Measurements from ENCODE around the gene CALN1. TPM values are rescaled to one million over a fixed set of nuclear protein-coding genes. Genes with fewer than 3 reads are reported as not detected.

Gene CALN1
- total RNA-seq, 1 donor from 2014 or later = 0.45 TPM

DNA sequence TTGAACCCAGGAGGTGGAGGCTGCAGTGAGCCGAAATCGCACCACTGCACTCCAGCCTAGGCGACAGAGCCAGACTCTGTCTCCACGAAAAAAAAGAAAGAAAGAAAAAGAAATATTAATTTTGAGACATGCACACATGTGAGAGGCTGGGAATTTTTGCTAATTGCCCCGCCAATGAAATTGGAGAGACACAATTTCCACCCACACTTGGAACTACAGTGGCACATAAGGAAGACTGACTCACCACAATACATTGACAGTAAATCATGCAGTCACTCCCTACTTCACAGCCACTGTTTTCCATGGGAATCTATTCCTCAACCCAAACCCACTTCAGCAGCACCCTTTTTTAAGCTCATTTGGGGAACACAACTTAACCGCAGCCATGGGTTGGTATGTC, 139.7 kb downstream of the CALN1 start:
- no peak for DNase-seq (ENCODE audit: low spot score)

DNA sequence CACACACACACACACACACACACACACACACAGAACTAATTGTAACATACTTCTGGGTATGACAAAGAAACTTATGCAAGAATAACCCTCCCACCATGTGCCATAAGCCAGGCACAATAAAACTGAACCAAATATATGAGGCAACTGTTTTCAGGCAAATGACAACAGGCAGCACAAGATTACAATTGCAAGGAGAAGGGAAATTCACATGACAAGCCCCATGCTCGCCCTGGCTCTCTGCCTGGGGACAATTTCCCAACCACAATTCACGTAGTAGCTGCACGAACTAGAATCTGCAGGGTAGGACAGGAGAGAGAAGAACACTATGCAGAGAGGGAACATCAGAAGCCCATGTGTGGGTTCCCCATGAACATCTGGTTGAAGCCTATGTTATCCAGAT, 143.3 kb downstream of the CALN1 start:
- DNase-seq (ENCODE audit: low spot score) (no peak), ATAC-seq (no peak)

More for the DNA sequence above, 139.7 kb downstream of the CALN1 start:
- ATAC-seq = no peak

DNA sequence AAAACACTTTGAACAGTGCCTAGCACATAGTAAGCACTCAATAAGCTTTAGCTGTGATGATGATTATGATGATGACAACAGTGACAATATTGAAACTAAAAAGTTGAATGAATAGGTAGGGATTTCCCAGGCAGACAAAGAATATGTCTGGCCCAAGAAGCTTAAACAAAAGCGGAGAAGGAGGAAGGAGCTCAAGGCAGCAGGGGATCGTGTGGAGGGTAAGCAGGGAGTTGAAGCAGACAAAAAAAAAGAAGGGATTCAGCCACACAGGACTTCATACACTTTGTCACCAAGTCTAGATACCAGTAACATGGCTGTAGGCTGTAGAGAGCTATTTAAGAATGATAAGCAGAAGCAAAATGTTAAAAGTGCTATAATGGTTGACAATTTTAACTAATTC, 144.0 kb downstream of the CALN1 start:
- DNase-seq (ENCODE audit: low spot score) (no peak), ATAC-seq (no peak)

DNA sequence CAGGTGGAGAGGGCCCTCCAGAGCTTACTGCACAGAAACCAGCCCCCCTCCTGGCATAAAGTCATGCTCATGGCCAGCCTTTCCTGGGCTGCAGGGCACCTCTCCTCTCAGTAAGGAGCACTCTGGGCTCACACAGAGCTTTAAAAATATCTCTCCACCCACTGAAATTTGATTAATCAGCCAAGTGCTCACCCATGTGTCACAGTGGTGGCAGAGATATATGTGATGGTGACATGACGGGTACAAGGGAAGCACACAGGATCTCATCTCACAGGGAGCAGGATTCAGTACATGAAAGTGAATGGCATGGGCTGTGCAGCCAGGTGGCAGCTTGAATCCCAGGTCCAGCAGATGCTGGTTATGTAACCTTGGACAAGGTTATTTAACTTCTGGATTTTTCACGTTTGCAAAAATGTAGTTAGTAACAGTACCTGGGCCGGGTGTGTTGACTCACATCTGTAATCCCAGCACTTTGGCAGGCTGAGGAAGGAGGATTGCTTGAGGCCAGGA, 144.8 kb downstream of the CALN1 start:
- ATAC-seq = no peak

DNA sequence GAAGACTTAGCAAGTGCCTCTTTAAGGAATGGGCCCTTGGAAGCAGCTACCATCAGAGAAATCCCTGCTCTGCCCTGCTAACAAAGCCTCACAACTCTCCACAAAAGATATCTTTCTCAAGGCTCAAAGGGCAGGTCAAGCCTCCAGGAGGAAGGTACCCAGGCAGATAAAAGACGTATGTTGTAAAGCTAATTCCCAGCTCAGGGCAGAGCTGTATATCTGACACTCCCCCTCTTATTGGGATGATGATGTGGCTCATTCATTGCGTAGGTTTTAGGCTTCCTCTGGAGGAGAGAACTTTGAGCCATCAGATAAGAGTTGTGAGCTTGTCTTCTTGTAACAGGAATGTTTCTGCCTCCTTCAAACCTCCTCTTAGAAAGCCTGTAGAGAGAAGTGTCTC, 145.4 kb downstream of the CALN1 start:
- DNase-seq (ENCODE audit: low spot score) = no peak
- no peak for ATAC-seq

More for the DNA sequence above, 144.8 kb downstream of the CALN1 start:
- DNase-seq (ENCODE audit: low spot score) = no peak

DNA sequence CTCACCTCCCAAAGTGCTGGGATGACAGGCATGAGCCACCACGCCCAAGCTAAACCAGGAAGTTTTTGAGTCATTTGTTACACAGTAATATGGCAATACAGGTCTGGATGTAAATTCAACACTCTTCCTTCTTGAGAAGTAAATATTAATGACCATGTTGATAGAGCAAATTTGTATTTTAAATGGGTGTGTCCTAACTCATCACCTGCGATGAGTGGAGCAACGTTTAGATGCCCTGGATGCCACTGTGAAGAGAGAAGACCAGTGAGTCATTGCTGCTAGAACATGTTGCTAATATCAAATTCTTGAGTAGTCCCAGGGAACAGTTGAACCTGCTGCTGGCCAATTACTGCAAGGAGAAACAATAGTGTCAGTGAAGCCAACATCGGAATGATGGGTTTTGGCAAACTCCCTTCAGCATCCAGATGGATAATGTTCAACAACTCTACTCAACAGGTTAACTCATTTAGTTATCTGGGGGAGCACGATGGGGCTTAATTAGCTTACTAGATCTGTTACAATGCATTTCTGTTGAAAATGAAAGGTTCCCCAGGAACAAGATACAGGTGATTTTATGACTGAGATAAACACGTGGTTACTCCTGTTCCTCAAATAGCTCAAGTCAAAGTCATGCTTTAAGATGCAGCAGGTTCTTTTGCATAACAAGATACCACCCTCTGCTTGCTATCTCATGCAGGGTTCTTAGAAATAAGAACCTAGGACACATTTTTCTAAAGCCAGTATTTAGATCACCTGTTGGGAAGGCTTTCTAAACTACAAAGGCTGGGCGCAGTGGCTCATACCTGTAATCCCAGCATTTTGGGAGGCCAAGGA, 146.8 kb downstream of the CALN1 start:
- ATAC-seq (no peak), DNase-seq (ENCODE audit: low spot score) (no peak)

DNA sequence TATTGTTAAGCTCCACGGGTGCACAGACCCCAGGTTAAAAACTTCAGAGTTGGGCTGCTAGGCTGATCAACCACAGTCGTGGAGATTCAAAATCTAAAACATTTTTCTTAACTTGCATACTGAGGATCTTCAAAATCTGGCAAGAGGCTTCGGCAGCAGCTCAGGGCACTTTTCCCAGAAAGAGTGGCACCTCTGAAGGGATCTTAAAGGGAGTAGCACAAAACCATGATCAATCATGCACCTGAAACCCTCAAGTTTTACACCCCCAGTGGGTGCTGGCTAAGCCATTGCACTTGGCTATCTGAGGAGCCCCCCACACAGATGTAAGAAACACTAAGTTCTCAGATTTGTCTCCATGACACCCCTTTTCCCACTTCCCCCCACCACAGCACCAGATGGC, 151.7 kb downstream of the CALN1 start:
- ATAC-seq (no peak), DNase-seq (ENCODE audit: low spot score) (no peak)

DNA sequence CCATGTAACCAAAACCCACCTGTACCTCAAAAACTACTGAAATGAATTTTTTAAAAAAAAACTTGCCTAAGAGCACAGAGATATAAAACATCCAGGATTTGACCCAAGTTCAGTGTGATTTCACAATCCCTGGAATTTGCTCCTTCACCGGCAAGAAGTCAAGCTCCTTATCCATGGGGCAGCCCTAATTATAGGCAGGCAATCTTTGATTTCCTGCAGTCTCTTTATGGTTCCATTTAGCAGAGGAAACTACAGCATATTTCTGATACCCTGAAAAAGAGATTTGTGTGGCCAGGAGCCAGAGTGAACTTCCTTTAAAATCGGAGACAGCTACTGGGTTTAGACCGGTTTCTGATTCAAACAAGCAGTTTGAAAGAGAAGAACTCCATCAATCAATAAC, 154.1 kb downstream of the CALN1 start:
- DNase-seq (ENCODE audit: low spot score) (no peak), ATAC-seq (peak; percentile 44)

DNA sequence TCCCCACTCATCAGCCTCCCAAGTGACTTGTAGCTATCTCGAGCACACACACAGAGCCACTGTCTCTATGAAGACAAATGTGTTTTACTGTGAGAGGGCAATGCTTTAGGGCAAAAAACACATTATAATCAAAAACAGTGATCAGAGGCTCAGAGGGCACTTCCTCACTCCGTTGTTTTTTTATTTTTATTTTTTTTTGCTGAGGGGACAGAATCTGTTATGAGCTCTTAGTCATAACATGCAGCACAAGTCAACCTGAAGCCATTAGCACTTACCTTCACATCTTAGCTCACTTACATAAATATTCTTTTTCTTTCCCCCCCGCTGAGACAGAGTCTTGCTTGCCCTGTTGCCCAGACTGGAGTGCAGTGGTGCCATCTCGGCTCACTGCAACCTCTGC, 157.7 kb downstream of the CALN1 start:
- no peak for ATAC-seq
- DNase-seq (ENCODE audit: low spot score) = no peak

DNA sequence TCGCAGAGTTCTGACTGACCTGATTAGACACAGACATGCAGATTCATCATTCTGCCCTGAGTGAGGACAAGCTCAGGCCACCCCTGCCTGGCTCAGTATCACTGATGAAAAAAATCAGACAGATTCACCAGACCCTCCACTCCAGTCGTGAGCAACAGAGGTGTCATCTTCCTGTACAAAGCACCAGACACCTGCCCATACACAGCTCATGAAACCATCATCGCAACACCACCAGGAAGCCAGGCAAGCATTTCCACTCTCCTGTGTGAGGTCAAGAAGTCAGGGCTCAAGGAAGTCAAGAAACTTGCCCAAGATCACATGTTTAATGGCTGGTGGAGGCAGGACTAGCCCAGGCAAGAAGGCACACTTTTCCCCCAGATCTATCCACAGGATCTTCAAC, 163.0 kb downstream of the CALN1 start:
- ATAC-seq (no peak), DNase-seq (ENCODE audit: low spot score) (no peak)

DNA sequence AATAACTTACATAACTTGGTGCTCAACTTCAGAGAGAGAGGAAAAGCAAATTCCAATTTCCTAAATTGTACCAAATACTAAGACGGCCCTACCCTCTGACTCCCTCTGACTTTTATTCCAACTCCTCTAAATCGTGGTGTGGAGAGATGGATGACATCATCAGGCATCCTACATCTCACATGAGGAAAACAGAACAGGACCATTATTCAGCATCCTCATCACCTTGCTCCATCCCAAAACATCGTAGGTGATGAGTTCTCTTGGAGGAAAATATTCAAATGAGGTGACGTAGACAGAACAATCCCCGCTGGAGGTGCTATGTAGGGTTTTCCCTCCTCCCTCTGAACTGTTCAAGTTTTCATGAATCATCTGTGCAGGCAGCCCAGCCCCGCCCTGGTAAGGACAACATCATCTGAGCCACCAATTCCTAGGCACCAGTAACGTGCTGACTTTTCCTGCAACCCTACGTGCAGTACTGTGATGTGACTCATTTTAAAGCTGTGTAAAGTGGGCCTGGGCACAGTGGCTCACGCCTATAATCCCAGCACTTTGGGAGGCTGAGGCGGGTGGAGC, 167.2 kb downstream of the CALN1 start:
- no peak for ATAC-seq
- no peak for DNase-seq (ENCODE audit: low spot score)

DNA sequence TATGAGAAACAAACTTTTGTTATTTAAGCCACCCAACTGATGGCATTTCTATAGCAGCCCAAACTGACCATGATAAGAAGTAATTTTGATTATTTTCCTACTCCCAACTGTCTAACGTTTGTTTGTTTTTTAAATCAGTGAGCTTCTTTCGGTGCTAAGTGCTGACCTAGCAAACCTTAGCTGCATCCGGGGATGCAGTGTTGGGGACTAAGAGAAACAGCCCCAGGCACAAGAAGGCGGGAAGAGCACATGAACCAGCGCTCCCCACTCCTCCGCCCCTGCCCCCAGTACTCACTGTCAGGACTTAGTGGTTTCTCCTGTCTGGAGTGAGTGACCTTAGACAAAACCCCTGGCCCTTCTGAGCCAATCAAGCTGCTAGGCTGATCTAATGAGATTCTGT, 168.8 kb downstream of the CALN1 start:
- no peak for ATAC-seq
- DNase-seq (ENCODE audit: low spot score) = no peak

DNA sequence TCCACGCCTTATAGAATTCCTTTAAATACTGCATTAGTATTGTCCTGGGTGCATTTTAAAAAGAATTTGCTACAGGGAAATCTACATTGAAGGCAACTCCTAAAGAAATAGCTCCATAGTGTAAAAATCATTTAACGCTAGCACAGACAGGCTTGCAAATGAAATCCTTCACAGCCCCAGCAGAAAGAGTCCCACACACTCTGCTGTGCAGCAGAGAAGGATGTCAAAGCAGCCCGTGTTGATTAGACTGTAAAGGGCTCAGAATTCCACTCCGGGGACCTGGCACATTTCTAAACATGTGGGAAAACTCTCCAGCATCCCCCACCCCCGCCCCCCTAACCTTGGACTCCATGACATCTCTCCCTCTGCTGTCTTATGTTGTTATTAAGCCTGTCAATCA, 176.8 kb downstream of the CALN1 start:
- DNase-seq (ENCODE audit: low spot score) (no peak), ATAC-seq (no peak)

DNA sequence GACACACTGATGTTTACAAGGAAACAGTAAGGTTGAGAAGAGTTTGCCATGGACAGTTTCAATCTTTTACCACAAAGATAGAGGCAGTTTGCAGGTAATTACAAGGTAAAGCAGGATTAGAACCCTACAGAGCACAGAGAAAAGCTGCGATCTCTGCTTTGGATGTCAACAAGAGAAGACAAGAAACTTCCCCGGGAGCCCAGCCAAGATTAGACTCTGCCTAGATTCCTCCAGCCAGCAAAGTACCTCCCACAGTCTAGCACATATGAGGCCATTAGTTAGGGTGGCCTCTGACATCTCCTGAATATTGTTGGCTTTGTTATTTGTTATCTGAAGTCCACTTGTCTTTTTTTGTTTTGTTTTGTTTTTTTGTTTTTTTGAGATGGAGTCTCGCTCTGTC, 178.1 kb downstream of the CALN1 start:
- no peak for ATAC-seq

DNA sequence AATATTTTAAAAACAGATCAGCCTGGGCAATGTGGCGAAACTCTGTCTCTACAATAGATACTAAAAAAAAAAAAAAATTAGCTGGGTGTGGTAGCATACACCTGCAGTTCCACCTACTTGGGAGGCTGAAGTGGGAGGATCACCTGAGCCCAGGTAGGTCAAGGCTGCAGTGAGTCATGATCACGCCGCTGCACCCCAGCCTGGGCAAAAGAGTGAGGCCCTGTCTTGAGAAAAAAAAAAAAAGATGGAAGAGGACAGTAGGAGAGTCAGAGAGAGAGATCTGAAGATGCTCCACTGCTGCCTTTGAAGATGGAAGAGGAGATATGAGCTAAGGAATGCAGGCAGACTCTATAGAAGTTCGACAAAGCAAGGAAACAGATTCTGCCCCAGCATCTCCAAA, 181.9 kb downstream of the CALN1 start:
- DNase-seq (ENCODE audit: low spot score) (no peak), ATAC-seq (no peak)

More for the DNA sequence above, 178.1 kb downstream of the CALN1 start:
- no peak for DNase-seq (ENCODE audit: low spot score)

DNA sequence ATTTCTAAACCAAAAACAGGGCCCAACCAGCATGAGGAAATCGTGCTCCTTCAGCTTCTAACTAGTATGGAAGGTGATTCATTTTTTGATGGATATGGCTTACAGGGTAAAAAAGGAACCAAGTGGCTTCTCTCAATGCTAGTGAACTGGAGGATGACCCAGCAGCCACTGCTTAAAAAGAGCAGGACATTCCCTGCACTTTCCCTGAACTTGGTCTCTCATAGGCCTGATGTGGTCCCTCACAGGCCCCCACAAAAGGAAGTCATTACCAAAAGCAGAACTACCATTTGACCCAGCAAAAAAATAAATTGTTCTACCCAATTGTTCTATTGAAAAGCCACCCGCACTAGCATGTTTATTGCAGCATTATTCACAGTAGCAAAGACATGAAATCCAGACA, 188.8 kb downstream of the CALN1 start:
- DNase-seq (ENCODE audit: low spot score) = no peak
- ATAC-seq = no peak

DNA sequence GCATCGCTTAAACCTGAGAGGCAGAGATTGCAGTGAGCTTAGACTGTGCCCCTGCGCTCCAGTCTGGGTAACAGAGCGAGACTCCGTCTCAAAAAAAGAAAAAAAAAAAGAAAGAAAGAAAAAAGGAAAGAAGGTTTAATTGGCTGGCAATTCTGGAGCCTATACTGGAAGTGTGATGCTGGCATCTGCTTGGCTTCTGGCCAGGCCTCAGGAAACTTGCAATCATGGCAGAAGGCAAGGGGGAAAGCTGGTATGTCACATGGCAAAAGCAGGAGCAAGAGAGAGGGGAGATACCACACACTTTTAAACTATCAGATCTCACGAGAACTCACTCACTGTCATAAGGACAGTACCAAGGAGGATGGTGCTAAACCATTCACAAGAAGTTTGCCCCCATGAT, 190.0 kb downstream of the CALN1 start:
- ATAC-seq = no peak

DNA sequence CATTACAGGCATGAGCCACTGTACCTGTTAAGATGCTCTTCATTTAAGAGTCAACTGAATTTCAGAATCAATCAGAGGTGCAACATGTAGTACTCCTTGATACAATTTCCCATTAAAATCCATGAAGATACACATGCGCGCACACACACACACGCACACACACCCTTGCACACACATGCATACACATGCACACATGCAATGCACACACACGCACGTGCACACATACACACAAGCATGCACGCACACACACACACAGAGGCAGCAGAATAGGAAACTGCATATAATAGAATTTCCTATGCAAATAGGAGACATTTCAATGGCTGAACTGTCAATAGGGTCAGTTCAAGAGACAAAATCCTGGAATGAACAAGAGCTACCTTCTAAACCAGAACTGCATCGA, 192.6 kb downstream of the CALN1 start:
- DNase-seq (ENCODE audit: low spot score) = no peak
- ATAC-seq = no peak

More for the DNA sequence above, 190.0 kb downstream of the CALN1 start:
- no peak for DNase-seq (ENCODE audit: low spot score)

DNA sequence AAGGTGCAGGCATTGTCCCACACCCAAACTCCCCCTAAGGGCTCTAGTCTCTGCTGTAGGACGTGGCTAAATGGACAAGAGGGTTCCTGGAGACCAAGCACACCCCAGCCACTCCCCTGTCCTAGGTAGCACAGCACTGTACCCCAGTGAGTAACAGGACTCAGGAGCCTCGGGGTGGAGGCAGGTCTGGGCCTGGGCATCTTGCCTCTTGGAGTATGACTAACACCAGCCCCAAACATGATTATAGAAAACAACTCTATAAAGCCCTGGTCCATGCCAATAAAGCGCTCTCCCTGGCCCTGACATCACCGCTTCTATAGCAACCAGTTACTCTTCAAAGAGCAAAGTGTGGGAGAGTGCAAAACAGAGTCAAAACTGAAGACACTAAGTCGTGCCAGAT, 195.0 kb downstream of the CALN1 start:
- DNase-seq (ENCODE audit: low spot score) = no peak
- ATAC-seq = no peak

DNA sequence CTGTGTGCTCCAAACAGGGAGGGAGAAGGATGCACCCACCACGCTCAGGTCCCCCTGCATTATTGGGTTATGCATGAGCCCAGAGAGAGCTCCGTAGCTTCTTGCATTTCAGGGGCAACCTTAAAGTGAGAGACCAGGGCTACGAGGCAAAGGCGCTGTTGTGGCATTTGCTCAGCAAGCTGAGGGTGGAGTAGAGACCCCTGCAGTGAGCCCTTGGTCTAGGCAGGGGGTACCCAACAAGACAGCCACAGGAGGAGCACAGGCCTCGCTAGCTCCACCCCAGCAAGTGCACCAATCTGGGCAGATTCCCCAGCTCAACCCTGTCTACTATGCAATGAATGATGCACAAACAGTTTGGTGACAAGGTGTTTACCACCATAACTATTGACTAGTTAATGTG, 198.4 kb downstream of the CALN1 start:
- no peak for ATAC-seq

DNA sequence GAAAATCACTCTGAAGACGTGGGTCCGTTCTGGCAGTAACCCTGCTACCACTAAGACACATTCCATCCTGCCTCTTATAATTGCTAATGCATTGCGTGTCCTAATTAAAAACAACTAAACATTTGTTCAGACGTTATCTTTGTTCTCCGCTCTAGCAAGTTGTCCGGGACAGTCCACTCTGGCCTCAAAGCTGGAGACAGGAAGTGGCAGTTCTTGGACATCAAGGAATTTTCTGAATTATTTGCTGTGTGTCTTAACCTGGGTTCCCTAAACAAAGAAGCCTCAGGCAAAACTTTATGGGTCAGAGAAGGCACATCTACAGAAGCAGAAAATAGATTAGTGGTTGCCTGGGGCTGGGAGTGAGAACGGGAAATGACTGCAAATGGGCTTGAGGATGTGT, 199.1 kb downstream of the CALN1 start:
- ATAC-seq (no peak), DNase-seq (ENCODE audit: low spot score) (no peak)

More for the DNA sequence above, 198.4 kb downstream of the CALN1 start:
- no peak for DNase-seq (ENCODE audit: low spot score)

DNA sequence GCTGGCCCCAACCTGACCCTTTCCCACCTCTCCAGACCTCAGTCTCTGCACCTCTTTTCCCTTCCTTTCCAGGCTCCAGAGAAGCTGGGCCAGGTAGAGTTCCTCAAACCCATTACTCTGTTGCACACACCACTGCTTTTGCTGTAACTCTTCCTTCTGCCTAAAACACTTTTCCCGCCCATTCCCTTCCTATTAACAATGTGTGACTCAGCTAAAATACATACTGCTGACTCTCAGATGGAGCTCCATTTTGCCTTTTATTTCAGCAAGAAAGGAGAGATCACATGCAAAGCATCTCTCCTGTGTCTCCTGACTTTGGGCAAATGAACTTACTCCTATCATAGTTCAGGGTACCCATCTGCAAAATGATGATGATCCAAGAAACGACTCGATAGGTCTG, 201.0 kb downstream of the CALN1 start:
- DNase-seq (ENCODE audit: low spot score) = no peak
- no peak for ATAC-seq
